ENCODE data around the gene PROS1. TPM values are rescaled to one million over a fixed set of nuclear protein-coding genes. Genes with fewer than 3 reads are reported as not detected.
"Not testable (repeated sequence)": the region's sequence is repeated elsewhere in the genome, so short reads cannot be mapped to it uniquely, and the experiment has no call there.

The PROS1 gene
- total RNA-seq, 2 experiments from 2014 or later, result 0.20 TPM; not detected in 1

DNA sequence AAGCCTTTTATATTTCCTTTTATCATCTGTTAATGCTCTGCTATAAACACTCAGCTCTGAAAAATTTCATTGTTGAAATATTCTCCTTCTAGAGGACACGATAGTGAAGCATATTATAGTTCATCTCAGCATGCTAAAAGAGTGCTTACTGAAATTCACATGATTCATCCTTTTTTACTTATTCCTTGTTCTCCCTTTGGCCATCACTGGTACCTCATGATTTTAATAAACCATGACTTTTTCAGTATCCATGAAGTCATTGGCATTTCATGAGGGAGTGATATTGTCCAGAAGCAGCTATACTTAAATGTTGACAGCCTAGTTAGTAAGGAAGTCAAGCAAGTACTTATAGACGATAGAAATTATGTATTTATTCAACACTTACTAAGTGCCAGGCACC lies 112.7 kb downstream of the PROS1 start:
- ChIA-PET CTCF (no interaction called here), POLR2A (no interaction called here)
- no peak for ATAC-seq
- H3K9me3 Mint-ChIP-seq, result no peaks in the 10 kb centered on the region
- no peaks in the 10 kb centered on the region for H3K27me3 Mint-ChIP-seq
- intact Hi-C loops (cut with micrococcal nuclease), result no loop called here
- no peak overlapping the region for H3K4me3 Mint-ChIP-seq
- no peaks in the 10 kb centered on the region for H3K4me1 Mint-ChIP-seq (ENCODE audit: low read depth)
- no peak overlapping the region for H3K27ac Mint-ChIP-seq
- TF ChIP-seq, protein P1, sequence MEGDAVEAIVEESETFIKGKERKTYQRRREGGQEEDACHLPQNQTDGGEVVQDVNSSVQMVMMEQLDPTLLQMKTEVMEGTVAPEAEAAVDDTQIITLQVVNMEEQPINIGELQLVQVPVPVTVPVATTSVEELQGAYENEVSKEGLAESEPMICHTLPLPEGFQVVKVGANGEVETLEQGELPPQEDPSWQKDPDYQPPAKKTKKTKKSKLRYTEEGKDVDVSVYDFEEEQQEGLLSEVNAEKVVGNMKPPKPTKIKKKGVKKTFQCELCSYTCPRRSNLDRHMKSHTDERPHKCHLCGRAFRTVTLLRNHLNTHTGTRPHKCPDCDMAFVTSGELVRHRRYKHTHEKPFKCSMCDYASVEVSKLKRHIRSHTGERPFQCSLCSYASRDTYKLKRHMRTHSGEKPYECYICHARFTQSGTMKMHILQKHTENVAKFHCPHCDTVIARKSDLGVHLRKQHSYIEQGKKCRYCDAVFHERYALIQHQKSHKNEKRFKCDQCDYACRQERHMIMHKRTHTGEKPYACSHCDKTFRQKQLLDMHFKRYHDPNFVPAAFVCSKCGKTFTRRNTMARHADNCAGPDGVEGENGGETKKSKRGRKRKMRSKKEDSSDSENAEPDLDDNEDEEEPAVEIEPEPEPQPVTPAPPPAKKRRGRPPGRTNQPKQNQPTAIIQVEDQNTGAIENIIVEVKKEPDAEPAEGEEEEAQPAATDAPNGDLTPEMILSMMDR (IDR thresholded peaks at IDR 0.05), result no peak
- H3K36me3 Mint-ChIP-seq (ENCODE audit: low read depth), result no peaks in the 10 kb centered on the region
- DNase-seq, result no peak

DNA sequence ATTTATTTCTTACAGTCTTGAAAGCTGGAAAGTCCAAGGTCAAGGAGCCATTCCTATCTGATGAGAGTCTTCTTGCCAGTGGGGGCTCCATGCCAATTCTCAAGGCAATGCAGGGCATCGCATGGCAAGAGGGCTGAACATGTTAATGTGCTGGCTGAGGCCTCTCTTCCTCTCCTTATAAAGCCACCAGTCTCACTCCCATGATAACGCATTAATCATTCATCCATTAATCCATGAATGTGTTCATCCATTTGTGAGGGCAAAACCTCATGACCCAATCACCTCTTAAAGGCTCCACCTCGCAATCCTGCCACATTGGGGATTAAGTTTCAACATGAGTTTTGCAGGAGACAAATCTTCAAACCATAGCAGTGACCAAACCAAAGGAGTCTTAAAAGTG lies 118.3 kb downstream of the PROS1 start:
- ChIA-PET CTCF (no interaction called here), POLR2A (no interaction called here)
- no peak for DNase-seq

DNA sequence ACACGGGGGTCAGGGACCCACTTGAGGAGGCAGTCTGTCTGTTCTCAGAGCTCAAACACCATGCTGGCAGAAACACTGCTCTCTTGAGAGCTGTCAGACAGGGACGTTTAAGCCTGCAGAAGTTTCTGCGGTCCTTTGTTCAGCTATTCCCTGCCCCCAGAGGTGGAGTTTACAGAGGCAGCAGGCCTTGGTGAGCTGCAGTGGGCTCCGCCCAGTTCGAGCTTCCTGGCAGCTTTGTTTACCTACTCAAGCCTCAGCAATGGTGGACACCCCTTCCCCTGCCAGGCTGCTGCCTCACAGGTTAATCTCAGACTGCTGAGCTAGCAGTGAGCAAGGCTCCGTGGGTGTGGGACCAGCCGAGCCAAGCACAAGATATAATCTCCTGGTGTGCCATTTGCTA lies 121.5 kb downstream of the PROS1 start:
- H3K4me3 Mint-ChIP-seq; POLR2A ChIA-PET; H3K4me1 Mint-ChIP-seq (ENCODE audit: low read depth); H3K27ac Mint-ChIP-seq; H3K36me3 Mint-ChIP-seq (ENCODE audit: low read depth); ATAC-seq; DNase-seq; H3K9me3 Mint-ChIP-seq; H3K27me3 Mint-ChIP-seq; CTCF ChIA-PET; intact Hi-C loops (cut with micrococcal nuclease): not testable (repeated sequence)

More for the DNA sequence above, 118.3 kb downstream of the PROS1 start:
- TF ChIP-seq, protein P1 (IDR thresholded peaks at IDR 0.05), result no peak
- no peak overlapping the region for H3K27ac Mint-ChIP-seq
- no peak for ATAC-seq
- H3K36me3 Mint-ChIP-seq (ENCODE audit: low read depth), result no peaks in the 10 kb centered on the region
- no peaks in the 10 kb centered on the region for H3K27me3 Mint-ChIP-seq
- no peak overlapping the region for H3K4me3 Mint-ChIP-seq
- peaks cover 1% of the 10 kb centered on the region for H3K9me3 Mint-ChIP-seq
- intact Hi-C loops (cut with micrococcal nuclease), result no loop called here
- H3K4me1 Mint-ChIP-seq (ENCODE audit: low read depth), result no peaks in the 10 kb centered on the region

DNA sequence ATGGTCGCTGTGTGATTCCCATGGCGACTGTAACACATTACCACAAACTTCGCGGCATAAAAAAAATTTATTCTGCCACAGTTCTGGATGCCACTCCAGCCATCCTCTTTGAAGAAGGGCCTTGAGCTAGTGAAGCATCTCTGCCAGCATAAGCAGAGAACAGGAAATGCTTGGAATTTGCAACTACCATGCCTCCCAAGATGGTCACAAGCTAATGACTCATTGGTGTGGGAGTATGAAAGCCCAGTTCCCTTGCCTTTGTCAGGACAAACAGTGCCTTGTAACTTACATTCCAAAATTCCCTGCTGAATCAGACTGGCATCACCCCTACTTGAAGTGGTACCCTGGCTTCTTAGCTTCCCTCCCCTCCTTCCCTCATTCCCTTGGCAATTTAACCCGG lies 129.7 kb downstream of the PROS1 start:
- no peaks in the 10 kb centered on the region for H3K36me3 Mint-ChIP-seq (ENCODE audit: low read depth)
- no peaks in the 10 kb centered on the region for H3K9me3 Mint-ChIP-seq
- CTCF ChIA-PET, result no interaction called here
- no peak for ATAC-seq
- no peaks in the 10 kb centered on the region for H3K27me3 Mint-ChIP-seq
- no peak overlapping the region for H3K27ac Mint-ChIP-seq
- DNase-seq, result no peak
- TF ChIP-seq, protein P1 (IDR thresholded peaks at IDR 0.05), result no peak
- intact Hi-C loops (cut with micrococcal nuclease), result no loop called here
- POLR2A ChIA-PET, result no interaction called here
- H3K4me3 Mint-ChIP-seq, result no peak overlapping the region
- H3K4me1 Mint-ChIP-seq (ENCODE audit: low read depth), result no peaks in the 10 kb centered on the region

DNA sequence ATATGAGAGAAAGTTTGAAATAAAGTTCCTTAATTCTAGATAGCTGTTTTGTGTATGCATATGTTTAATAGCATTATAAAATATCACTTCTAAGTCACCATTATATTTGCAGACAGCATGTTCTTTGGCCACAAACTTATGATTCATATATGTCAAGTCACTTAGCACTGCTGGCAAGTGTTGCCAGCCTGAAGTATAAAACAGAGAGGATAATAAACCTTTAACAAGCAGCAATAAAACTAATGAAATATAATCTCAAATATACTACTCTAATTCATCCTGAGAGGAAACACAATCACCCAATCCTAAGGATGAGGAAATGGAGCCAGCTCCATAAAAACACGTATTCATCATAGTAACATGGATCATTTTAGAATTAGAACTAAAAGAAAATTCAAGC lies 134.5 kb downstream of the PROS1 start:
- H3K27me3 Mint-ChIP-seq; ATAC-seq; intact Hi-C loops (cut with micrococcal nuclease); H3K4me3 Mint-ChIP-seq; H3K9me3 Mint-ChIP-seq; POLR2A ChIA-PET; H3K4me1 Mint-ChIP-seq (ENCODE audit: low read depth); H3K27ac Mint-ChIP-seq; DNase-seq; CTCF ChIA-PET; H3K36me3 Mint-ChIP-seq (ENCODE audit: low read depth): not testable (repeated sequence)

Other genes starting within 250 kb of the PROS1 start
- gene ARL13B, start 6.3 kb upstream of the PROS1 start, total RNA-seq, result 1 to 10 TPM; 8.0 to 10.0 TPM
- not detected for gene STX19, start 54.7 kb upstream of the PROS1 start, total RNA-seq
- gene DHFR2, start 89.0 kb upstream of the PROS1 start, total RNA-seq, result 1 to 10 TPM; 6.3 to 8.1 TPM
- 10 to 100 TPM; 11.9 to 15.5 TPM for gene NSUN3, start 89.2 kb upstream of the PROS1 start, total RNA-seq